Measurements from ENCODE around the gene CLDN16. TPM values are rescaled to one million over a fixed set of nuclear protein-coding genes. Genes with fewer than 3 reads are reported as not detected.

Gene CLDN16
- total RNA-seq, 6 experiments from 2014 or later: 0.37 to 6.6 (median 1.3) TPM

GRCh38 chr3:190425833-190426232 is 37.9 kb downstream of the CLDN16 start:
- Histone ChIP-seq H3K9me3 (no peaks in the 10 kb centered on the region), H3K27ac (no peak overlapping the region), H3K4me3 (no peak overlapping the region), H3K36me3 (no peaks in the 10 kb centered on the region), H3K27me3 (no peaks in the 10 kb centered on the region), H3K4me1 (no peaks in the 10 kb centered on the region)
- TF ChIP-seq POLR2A (IDR thresholded peaks at IDR 0.05) (no peak), CTCF (IDR thresholded peaks at IDR 0.05) (no peak)
- 100% methylated on average over 1 of the region's 1 CpG for WGBS (ENCODE audit: insufficient coverage, low coverage, low lambda C conversion rate, missing lambda C conversion rate)
- ATAC-seq: no peak
- DNase-seq: no peak
- intact Hi-C loops (cut with DNase I): no loop called here

GRCh38 chr3:190426806-190427507 is 39.0 kb downstream of the CLDN16 start:
- H3K36me3 ChIP-seq: no peaks in the 10 kb centered on the region
- WGBS (ENCODE audit: insufficient coverage, low coverage, low lambda C conversion rate, missing lambda C conversion rate): 85% methylated on average over 6 of the region's 6 CpGs

GRCh38 chr3:190429681-190430080 is 41.7 kb downstream of the CLDN16 start:
- intact Hi-C loops (cut with DNase I): no loop called here
- Histone ChIP-seq H3K27ac (no peak overlapping the region), H3K36me3 (no peaks in the 10 kb centered on the region), H3K4me3 (no peak overlapping the region), H3K27me3 (no peaks in the 10 kb centered on the region), H3K4me1 (no peaks in the 10 kb centered on the region), H3K9me3 (no peaks in the 10 kb centered on the region)
- WGBS (ENCODE audit: insufficient coverage, low coverage, low lambda C conversion rate, missing lambda C conversion rate): 100% methylated on average over 1 of the region's 2 CpGs
- no peak for TF ChIP-seq POLR2A (IDR thresholded peaks at IDR 0.05)
- ATAC-seq (no peak), DNase-seq (no peak)

More at GRCh38 chr3:190426806-190427507, 39.0 kb downstream of the CLDN16 start:
- intact Hi-C loops (cut with DNase I): no loop called here
- Histone ChIP-seq H3K27me3 (no peaks in the 10 kb centered on the region), H3K4me1 (no peaks in the 10 kb centered on the region), H3K4me3 (no peak overlapping the region), H3K9me3 (no peaks in the 10 kb centered on the region), H3K27ac (no peak overlapping the region)
- no peak for DNase-seq
- no peak for ATAC-seq
- TF ChIP-seq CTCF (IDR thresholded peaks at IDR 0.05): no peak
- no peak for TF ChIP-seq POLR2A (IDR thresholded peaks at IDR 0.05)

DNA sequence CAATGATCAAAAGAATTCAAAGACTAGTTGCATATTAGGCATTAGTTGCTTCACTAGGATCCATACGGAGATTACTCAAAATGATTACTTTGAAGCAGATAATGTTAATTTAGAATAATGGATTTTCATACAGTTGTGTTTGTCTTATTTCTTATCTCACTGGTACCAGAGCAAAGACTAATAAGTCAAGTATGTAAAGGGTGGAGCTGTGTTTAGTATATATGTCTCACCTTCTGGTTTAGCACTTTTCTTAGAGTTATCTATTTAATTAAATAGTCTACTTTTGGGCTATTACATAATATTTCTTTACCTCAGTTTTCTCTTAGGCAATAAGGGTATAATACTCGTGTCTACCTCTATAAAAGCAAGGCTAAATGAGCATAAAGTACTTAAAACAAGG is 42.9 kb downstream of the CLDN16 start:
- Histone ChIP-seq H3K4me3 (no peak overlapping the region), H3K9me3 (no peaks in the 10 kb centered on the region), H3K4me1 (no peaks in the 10 kb centered on the region), H3K36me3 (no peaks in the 10 kb centered on the region), H3K27ac (no peak overlapping the region), H3K27me3 (no peaks in the 10 kb centered on the region)
- ATAC-seq: no peak
- TF ChIP-seq CTCF (IDR thresholded peaks at IDR 0.05) (no peak), POLR2A (IDR thresholded peaks at IDR 0.05) (no peak)
- intact Hi-C loops (cut with DNase I): no loop called here
- DNase-seq: no peak
- WGBS (ENCODE audit: insufficient coverage, low coverage, low lambda C conversion rate, missing lambda C conversion rate): 65% methylated on average over 2 of the region's 2 CpGs

DNA sequence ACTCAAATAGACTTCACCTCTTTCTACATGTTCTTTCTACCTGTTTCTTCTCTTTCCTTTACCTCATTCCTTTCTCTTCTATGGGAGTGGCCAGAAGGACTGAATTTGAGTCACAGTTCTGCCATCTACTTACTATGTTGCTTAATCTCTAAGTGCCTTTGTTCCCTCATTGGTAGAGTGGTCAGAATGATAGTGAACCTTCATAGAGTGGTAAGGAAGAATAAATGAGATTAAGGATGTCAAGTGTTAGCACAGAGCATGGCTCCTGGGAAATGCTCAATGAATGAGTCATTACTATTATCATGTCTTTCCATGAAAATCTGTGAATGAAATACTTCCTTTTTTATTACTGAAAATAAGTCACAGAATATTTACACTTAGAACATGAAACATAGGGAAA is 44.3 kb downstream of the CLDN16 start:
- Histone ChIP-seq H3K4me1 (no peaks in the 10 kb centered on the region), H3K27me3 (no peaks in the 10 kb centered on the region), H3K36me3 (no peaks in the 10 kb centered on the region), H3K9me3 (no peaks in the 10 kb centered on the region), H3K4me3 (no peak overlapping the region), H3K27ac (no peak overlapping the region)
- intact Hi-C loops (cut with DNase I): no loop called here
- DNase-seq (no peak), ATAC-seq (no peak)
- no peak for TF ChIP-seq CTCF (IDR thresholded peaks at IDR 0.05)
- TF ChIP-seq POLR2A (IDR thresholded peaks at IDR 0.05): no peak
